Neuronal stem cell (in vitro differentiated cells): ENCODE results near the gene RAPH1.

ENCODE experiments used
- DNase-seq: peaks from one replicate; pipeline ENCODE4 v3.0.0-alpha.2; 2013; ENCODE audit warnings: low spot score
- H2AFZ ChIP-seq: one replicate; pipeline ENCODE4 v1.6.1; 2013; ENCODE audit warnings: mild to moderate bottlenecking, low read length, inconsistent platforms
- H2AK5ac ChIP-seq: 2 replicates; pipeline ENCODE4 v1.6.1; 2013; ENCODE audit warnings: low read depth, mild to moderate bottlenecking, inconsistent platforms, low read length, moderate library complexity, mixed read lengths
- H2BK120ac ChIP-seq: 2 replicates; pipeline ENCODE4 v1.6.1; 2013; ENCODE audit warnings: low read depth, mild to moderate bottlenecking, inconsistent platforms, low read length, moderate library complexity, mixed read lengths
- H2BK12ac ChIP-seq: one replicate; pipeline ENCODE4 v1.6.1; 2013; ENCODE audit warnings: low read length, inconsistent platforms
- H2BK15ac ChIP-seq: 2 replicates; pipeline ENCODE4 v1.6.1; 2013; ENCODE audit warnings: mild to moderate bottlenecking, low read length, inconsistent platforms, mixed read lengths
- H2BK5ac ChIP-seq: one replicate; pipeline ENCODE4 v1.6.1; 2013; ENCODE audit warnings: inconsistent platforms, mild to moderate bottlenecking, low read length, moderate library complexity
- H3K14ac ChIP-seq: one replicate; pipeline ENCODE4 v1.6.1; 2013; ENCODE audit warnings: low read length, inconsistent platforms
- H3K18ac ChIP-seq: 2 replicates; pipeline ENCODE4 v1.6.1; 2013; ENCODE audit warnings: low read length, inconsistent platforms
- H3K23ac ChIP-seq: 2 replicates; pipeline ENCODE4 v1.6.1; 2013; ENCODE audit warnings: low read depth, mild to moderate bottlenecking, mixed read lengths, low read length, inconsistent platforms; ENCODE audit not compliant: poor library complexity
- H3K27ac ChIP-seq: replicated peaks from 3 replicates; pipeline ENCODE4 v1.5.1; 2013; ENCODE audit warnings: low read length, inconsistent platforms
- H3K27me3 ChIP-seq, 3 experiments: 2 replicates each; pipeline ENCODE4 v1.6.1; 2013; ENCODE audit warnings: low read length in 3 of 3, mild to moderate bottlenecking in 2 of 3, inconsistent platforms in 1 of 3, low read depth in 1 of 3, mixed read lengths in 1 of 3, moderate library complexity in 1 of 3; ENCODE audit not compliant: control insufficient read depth in 3 of 3, insufficient read depth in 3 of 3
- H3K36me3 ChIP-seq, 2 donors: replicated peaks in 1 of 2; 2 replicates each; pipeline ENCODE4 v1.6.1; 2013; ENCODE audit warnings: low read length in 2 of 2; ENCODE audit not compliant: control insufficient read depth in 2 of 2, insufficient read depth in 2 of 2
- H3K4ac ChIP-seq: 2 replicates; pipeline ENCODE4 v1.6.1; 2013; ENCODE audit warnings: inconsistent platforms, mild to moderate bottlenecking, low read length, moderate library complexity
- H3K4me1 ChIP-seq, 2 donors: 1 replicate in 1 of 2; 2 replicates in 1 of 2; pipeline ENCODE4 v1.6.1; 2013; ENCODE audit warnings: low read length in 2 of 2, low read depth in 1 of 2; ENCODE audit not compliant: control insufficient read depth in 2 of 2, insufficient read depth in 1 of 2
- H3K4me2 ChIP-seq: one replicate; pipeline ENCODE4 v1.6.1; 2013; ENCODE audit warnings: mild to moderate bottlenecking, low read length, inconsistent platforms; ENCODE audit not compliant: insufficient read depth, poor library complexity, severe bottlenecking
- H3K4me3 ChIP-seq, 2 donors: 2 replicates each; pipeline ENCODE4 v1.5.1; 2013; ENCODE audit warnings: low read length in 2 of 2, mild to moderate bottlenecking in 2 of 2, inconsistent platforms in 1 of 2, moderate library complexity in 1 of 2
- H3K79me1 ChIP-seq: one replicate; pipeline ENCODE4 v1.6.1; 2013; ENCODE audit warnings: low read depth, mild to moderate bottlenecking, inconsistent platforms, low read length, moderate library complexity
- H3K9ac ChIP-seq: one replicate; pipeline ENCODE4 v1.6.1; 2013; ENCODE audit warnings: mild to moderate bottlenecking, low read depth, low read length, inconsistent platforms; ENCODE audit not compliant: poor library complexity
- H3K9me3 ChIP-seq, 2 donors: replicated peaks in 1 of 2; 2 replicates each; pipeline versions ENCODE3 to v1.6.1; 2013; ENCODE audit warnings: low read length in 2 of 2, mild to moderate bottlenecking in 2 of 2, inconsistent platforms in 1 of 2, low read depth in 1 of 2, mixed read lengths in 1 of 2, moderate library complexity in 1 of 2; ENCODE audit not compliant: control insufficient read depth in 2 of 2, insufficient read depth in 1 of 2
- H4K8ac ChIP-seq: one replicate; pipeline ENCODE4 v1.6.1; 2013; ENCODE audit warnings: low read depth, mild to moderate bottlenecking, inconsistent platforms, low read length, moderate library complexity
- H4K91ac ChIP-seq: one replicate; pipeline ENCODE4 v1.6.1; 2013; ENCODE audit warnings: low read length, low read depth, mild to moderate bottlenecking, inconsistent platforms; ENCODE audit not compliant: poor library complexity
- WGBS, 2 donors: extraction: QIAGEN DNeasy Blood & Tissue Kit; methylation state at CpG; one replicate each; pipeline ENCODE4 v1.1.7; 2013; ENCODE audit warnings: missing lambda C conversion rate in 2 of 2, mixed read lengths in 1 of 2; ENCODE audit not compliant: insufficient read length in 2 of 2, insufficient replicate concordance in 1 of 2; ENCODE audit errors: extremely low coverage in 2 of 2; 5-methylcytosine and 5-hydroxymethylcytosine counted together

RAPH1 gene

GRCh38 chr2:203354966-203355365 lies 180.1 kb downstream of the RAPH1 start:
- no peak for DNase-seq
- Histone ChIP-seq H2BK120ac (no peak overlapping the region), H2AK5ac (no peak overlapping the region), H2AFZ (no peak overlapping the region), H3K18ac (no peak overlapping the region), H3K4ac (no peak overlapping the region), H3K27me3 (peaks cover 0 to 2% (median 0%) of the 10 kb centered on the region in 3 experiments), H2BK5ac (no peak overlapping the region), H3K79me1 (peaks cover 10% of the 10 kb centered on the region), H3K36me3 (peaks cover 11 to 86% of the 10 kb centered on the region in 2 donors), H2BK12ac (no peak overlapping the region), H4K8ac (no peak overlapping the region), H3K4me3 (no peak overlapping the region), H3K4me1 (no peaks in the 10 kb centered on the region), H3K9me3 (peaks cover 2 to 21% of the 10 kb centered on the region in 2 donors), H3K23ac (no peak overlapping the region), H3K9ac (no peak overlapping the region), H4K91ac (no peak overlapping the region), H2BK15ac (no peak overlapping the region), H3K14ac (no peak overlapping the region), H3K27ac (no peak overlapping the region), H3K4me2 (no peak overlapping the region)
- WGBS, 2 donors, result no CpG with 5 or more reads among the region's 3 CpGs

- Histone ChIP-seq H3K79me1 (peaks cover 7% of the 10 kb centered on the region), H3K14ac (no peak overlapping the region), H3K18ac (no peak overlapping the region), H2BK12ac (no peak overlapping the region), H3K4ac (no peak overlapping the region), H3K36me3 (peaks cover 10 to 87% of the 10 kb centered on the region in 2 donors), H2BK15ac (no peak overlapping the region), H2AFZ (no peak overlapping the region), H3K4me1 (no peaks in the 10 kb centered on the region), H3K9ac (no peak overlapping the region), H2BK120ac (no peak overlapping the region), H2BK5ac (no peak overlapping the region), H3K27me3 (peaks cover 0 to 2% (median 0%) of the 10 kb centered on the region in 3 experiments), H3K4me2 (no peak overlapping the region), H3K4me3 (no peak overlapping the region), H4K8ac (no peak overlapping the region), H2AK5ac (no peak overlapping the region), H3K9me3 (peaks cover 0 to 15% of the 10 kb centered on the region in 2 donors), H4K91ac (no peak overlapping the region), H3K27ac (no peak overlapping the region), H3K23ac (no peak overlapping the region)
- DNase-seq, result no peak
- WGBS, 2 donors, result 100% methylated on average over 1 of the region's 5 CpGs; no CpG with 5 or more reads in 1 of the 2 donors
These were observed 182.4 kb downstream of the RAPH1 start for GRCh38 chr2:203352604-203353255.

GRCh38 chr2:203347375-203347774 lies 187.7 kb downstream of the RAPH1 start:
- Histone ChIP-seq H3K79me1 (peaks cover 12% of the 10 kb centered on the region), H3K4me2 (no peak overlapping the region), H2AK5ac (no peak overlapping the region), H3K4me3 (no peak overlapping the region), H2BK15ac (no peak overlapping the region), H2BK5ac (no peak overlapping the region), H3K4me1 (no peaks in the 10 kb centered on the region), H3K23ac (no peak overlapping the region), H3K27ac (no peak overlapping the region), H3K36me3 (peaks cover 11 to 93% of the 10 kb centered on the region in 2 donors), H2BK12ac (no peak overlapping the region), H3K9ac (no peak overlapping the region), H2AFZ (no peak overlapping the region), H4K8ac (no peak overlapping the region), H4K91ac (no peak overlapping the region), H3K18ac (no peak overlapping the region), H3K4ac (no peak overlapping the region), H3K9me3 (peaks cover 0 to 10% of the 10 kb centered on the region in 2 donors), H2BK120ac (no peak overlapping the region), H3K27me3 (peaks cover 0 to 2% (median 0%) of the 10 kb centered on the region in 3 experiments), H3K14ac (no peak overlapping the region)
- WGBS, 2 donors, result no CpG with 5 or more reads among the region's 4 CpGs
- DNase-seq, result no peak

GRCh38 chr2:203346612-203347011 lies 188.5 kb downstream of the RAPH1 start:
- no CpG with 5 or more reads among the region's 1 CpG for WGBS, 2 donors
- DNase-seq, result no peak

More at GRCh38 chr2:203346612-203347011, 188.5 kb downstream of the RAPH1 start:
- H2BK5ac ChIP-seq, result no peak overlapping the region
- no peak overlapping the region for H3K23ac ChIP-seq
- H2AFZ ChIP-seq, result no peak overlapping the region
- H3K4me2 ChIP-seq, result no peak overlapping the region
- no peak overlapping the region for H2BK12ac ChIP-seq
- H4K91ac ChIP-seq, result no peak overlapping the region
- H3K4me3 ChIP-seq, result no peak overlapping the region
- no peak overlapping the region for H3K18ac ChIP-seq
- H3K14ac ChIP-seq, result no peak overlapping the region
- H3K27ac ChIP-seq, result no peak overlapping the region
- no peak overlapping the region for H4K8ac ChIP-seq
- H2AK5ac ChIP-seq, result no peak overlapping the region
- H3K36me3 ChIP-seq, result peaks cover 8 to 93% of the 10 kb centered on the region in 2 donors
- no peak overlapping the region for H3K4ac ChIP-seq
- no peaks in the 10 kb centered on the region for H3K4me1 ChIP-seq
- H2BK15ac ChIP-seq, result no peak overlapping the region
- H3K9me3 ChIP-seq, result peaks cover 0 to 10% of the 10 kb centered on the region in 2 donors
- no peak overlapping the region for H2BK120ac ChIP-seq
- H3K9ac ChIP-seq, result no peak overlapping the region
- peaks cover 10% of the 10 kb centered on the region for H3K79me1 ChIP-seq
- H3K27me3 ChIP-seq, result peaks cover 0 to under 1% (median 0%) of the 10 kb centered on the region in 3 experiments
